GM13976 (cell line): ENCODE results near the gene FAM98B.

ENCODE experiments used
- DNase-seq: peaks from one replicate; pipeline ENCODE4 v3.0.0; 2012; ENCODE audit warnings: low spot score
- in situ Hi-C: fragments of 300-500 bp; cut with MboI; formaldehyde crosslinking; loops from one replicate; pipeline ENCODE4 v1.12.0; 2022; ENCODE audit warnings: low sequenced_read_pairs, mixed read lengths, inconsistent platforms; ENCODE audit not compliant: unreplicated experiment
- TF ChIP-seq, protein P1 (sequence below): IDR thresholded peaks from 2 replicates; pipeline ENCODE4 v1.5.1; 2012; ENCODE audit warnings: borderline replicate concordance, mild to moderate bottlenecking; ENCODE audit not compliant: insufficient read depth; ENCODE audit errors: extremely low read depth, missing control alignments, control extremely low read depth

FAM98B gene

DNA sequence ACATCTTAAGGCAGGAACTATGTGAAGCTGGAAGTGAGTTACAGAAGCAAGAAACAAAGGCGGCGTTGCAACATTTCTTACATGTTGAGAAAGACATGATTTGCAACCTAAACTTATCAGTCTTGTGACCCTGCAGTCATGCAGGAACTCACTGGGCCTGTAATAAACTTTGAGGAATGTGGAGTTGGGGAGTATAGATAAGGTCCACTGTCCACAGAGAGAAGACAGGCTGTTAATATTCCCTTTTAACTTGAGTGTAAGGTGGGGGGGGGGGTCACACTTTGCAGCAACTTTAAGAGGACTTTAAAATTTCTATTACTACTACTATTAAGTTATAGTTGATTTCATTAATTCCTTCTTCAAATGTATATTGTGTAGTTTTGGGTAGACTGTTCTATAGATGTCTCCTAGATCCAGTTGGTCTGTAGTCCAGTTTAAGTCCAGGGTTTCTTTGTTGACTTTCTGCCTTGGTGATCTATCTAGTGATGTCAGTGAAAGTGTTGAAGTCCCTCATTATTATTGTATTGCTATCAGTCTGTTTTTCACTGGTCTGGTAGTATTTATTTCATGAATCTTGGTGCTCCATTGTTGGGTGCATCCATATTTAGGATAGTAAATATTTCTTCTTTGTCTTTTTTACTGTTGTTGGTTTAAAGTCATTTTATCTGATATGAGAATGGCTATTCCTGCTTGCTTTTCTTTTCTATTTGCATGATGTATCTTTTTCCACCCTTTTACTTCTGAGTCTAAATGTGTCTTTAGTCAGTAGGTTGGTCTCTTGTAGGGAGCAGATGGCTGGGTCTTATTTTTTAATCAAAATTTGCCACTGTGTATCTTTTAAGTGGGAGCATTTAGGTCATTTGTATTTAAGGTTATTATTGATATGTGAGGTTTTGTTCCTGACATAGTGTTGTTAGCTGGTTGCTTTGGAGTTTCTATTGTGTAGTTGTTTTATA, 15.6 kb upstream of the FAM98B start:
- in situ Hi-C loops, result no loop called here
- DNase-seq, result no peak
- TF ChIP-seq, protein P1, sequence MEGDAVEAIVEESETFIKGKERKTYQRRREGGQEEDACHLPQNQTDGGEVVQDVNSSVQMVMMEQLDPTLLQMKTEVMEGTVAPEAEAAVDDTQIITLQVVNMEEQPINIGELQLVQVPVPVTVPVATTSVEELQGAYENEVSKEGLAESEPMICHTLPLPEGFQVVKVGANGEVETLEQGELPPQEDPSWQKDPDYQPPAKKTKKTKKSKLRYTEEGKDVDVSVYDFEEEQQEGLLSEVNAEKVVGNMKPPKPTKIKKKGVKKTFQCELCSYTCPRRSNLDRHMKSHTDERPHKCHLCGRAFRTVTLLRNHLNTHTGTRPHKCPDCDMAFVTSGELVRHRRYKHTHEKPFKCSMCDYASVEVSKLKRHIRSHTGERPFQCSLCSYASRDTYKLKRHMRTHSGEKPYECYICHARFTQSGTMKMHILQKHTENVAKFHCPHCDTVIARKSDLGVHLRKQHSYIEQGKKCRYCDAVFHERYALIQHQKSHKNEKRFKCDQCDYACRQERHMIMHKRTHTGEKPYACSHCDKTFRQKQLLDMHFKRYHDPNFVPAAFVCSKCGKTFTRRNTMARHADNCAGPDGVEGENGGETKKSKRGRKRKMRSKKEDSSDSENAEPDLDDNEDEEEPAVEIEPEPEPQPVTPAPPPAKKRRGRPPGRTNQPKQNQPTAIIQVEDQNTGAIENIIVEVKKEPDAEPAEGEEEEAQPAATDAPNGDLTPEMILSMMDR, result no peak

DNA sequence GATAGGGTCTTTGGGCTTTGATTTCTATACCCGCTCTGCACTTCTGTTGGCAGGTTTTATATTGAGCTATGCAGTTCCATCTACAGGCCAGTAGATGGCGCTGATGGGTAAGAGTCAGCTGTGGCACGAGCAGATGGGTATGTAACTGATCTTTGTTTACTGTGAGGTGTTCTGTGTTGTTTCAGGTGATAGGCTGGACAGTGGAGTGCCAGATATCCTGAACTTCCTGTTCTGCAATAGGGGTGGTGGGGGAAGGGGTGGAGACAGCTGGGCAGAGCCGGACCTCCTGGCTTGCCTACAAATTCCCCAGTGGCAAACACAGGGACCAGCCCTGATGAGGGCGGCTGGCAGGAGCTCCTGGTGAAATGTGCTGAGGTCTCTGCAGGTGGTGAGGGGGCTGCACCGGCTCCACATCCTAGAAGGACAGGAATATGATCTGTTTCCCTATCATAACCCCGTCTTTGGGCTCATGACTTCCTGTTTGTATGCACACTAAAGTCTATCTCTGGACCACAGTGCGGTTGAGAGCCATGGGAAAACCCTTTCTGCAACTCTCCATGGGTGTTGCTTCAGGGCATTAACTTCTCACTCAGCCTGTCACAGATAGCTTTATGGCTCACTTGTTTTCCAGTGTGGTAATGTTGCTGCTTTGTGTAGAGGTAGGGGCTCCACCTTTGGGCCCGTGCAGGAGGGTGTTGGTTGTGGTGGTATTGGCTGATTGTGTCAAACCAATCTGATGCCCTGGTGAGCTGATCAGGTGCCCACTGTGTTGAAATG, 13.4 kb upstream of the FAM98B start:
- in situ Hi-C loops, result loop anchor here (10.0 kb wide), 1 partner anchor 254 kb away; no protein-coding TSS in a partner anchor
- TF ChIP-seq, protein P1, result peak; percentile 95
- peak; percentile 40 for DNase-seq

DNA sequence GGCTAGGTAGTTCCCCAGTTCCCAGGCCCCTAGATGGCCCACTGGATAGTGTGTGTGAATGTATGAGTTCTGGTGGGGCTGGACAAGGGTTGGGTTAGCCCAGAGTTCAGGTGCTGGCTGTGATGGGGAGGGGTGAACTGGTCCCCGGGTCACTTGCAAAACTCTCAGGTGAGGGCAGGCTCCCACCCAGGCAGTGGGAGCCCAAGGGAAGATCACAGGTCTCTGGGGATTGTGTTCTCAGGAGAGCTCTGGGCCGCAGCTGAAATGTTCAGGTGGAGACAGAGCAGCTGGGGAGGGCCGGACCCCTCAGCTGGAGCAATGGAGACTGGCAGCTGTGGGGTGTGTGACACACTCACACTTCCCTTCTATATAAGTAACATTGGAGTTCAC, 12.8 kb upstream of the FAM98B start:
- no peak for DNase-seq
- TF ChIP-seq, protein P1, result no peak
- in situ Hi-C loops, result loop anchor here (10.0 kb wide), 1 partner anchor 254 kb away; no protein-coding TSS in a partner anchor

DNA sequence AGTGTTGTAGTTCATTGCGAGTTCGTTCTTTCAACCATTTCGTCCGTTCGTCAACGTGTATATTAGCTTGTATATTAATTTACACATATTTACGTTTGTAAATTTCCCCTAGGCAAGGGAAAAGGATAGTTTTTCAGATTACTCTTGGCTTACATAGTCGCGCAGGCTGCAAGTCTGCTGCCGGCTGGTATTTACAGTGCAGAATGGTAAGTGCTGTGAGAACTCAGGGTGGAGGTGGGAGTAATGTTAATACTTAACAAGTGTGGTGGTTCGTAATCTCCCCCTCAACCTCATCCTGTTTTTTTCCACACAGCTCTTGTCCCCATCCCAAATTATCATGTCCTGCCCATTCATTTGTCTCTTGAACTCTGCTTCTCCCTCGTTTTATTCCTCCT, 766 bp downstream of the FAM98B start:
- DNase-seq, result no peak
- TF ChIP-seq, protein P1, result no peak
- in situ Hi-C loops, result no loop called here

DNA sequence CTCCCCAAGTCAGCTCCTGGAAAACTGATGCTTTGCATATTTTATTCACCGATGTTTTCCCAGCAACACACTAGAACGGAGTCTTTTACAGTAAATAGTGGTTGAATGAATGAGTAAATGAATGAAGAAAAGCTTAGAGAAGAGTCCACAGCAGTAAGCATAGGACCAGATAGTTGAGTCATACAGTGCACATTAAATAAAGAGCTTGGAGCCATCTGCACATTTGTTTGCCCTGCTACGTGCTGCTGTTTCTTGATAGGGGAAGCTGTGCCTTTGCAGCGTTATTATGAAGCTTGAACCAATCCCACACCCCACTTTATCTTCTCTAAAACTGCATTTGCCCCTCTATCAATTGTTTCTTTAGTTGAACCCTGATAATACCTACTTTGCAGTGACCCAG, 1.2 kb downstream of the FAM98B start:
- TF ChIP-seq, protein P1, result no peak
- in situ Hi-C loops, result no loop called here
- no peak for DNase-seq

DNA sequence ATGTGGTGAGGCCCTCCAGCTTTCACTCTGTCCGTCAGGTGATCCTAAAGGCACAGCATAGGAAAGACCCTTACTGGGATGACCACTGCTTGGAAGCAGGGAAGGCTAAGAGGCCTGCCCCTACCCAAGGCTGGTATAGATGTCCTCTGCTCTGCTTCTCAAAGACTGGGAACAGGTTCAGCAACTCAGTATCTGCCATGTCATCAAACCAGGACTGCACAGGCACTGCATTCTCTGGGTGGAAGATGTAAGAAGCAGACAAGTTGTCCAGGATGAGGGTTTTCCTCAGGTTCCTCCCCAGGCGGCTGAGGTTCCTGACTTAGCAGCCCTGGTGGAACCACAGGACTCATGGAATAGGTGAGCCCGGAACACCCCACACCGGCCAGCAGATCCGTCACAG, 4.7 kb downstream of the FAM98B start:
- in situ Hi-C loops, result no loop called here
- no peak for DNase-seq
- TF ChIP-seq, protein P1, result no peak
